ENCODE results near the gene SH3RF2. TPM values are rescaled to one million over a fixed set of nuclear protein-coding genes. Genes with fewer than 3 reads are reported as not detected.

SH3RF2 gene
- total RNA-seq, 6 donors from 2014 or later: 9.2 to 19.3 (median 14.3) TPM

DNA sequence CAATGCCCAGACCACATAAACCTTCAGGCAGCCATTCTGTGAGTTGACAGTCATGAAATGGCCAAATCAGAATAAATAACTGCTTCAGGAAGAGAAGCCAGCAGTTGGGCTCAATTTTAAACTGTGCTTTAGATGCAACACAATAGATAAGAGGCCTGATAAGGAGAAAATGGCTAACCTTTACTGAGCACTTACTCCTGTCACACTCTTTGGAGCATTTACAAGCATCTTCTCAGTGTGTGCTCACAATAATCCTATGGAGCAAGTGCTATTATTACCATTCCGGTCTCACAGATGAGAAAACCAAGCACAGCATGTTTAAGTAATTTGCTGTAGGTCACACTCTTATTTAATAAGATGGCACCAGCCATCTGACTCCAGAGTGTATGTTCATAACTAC, 11.5 kb upstream of the SH3RF2 start:
- Histone ChIP-seq H3K4me1 (peaks cover 0 to 10% (median 0%) of the 10 kb centered on the region in 4 donors), H3K27ac (no peak overlapping the region), H3K4me3 (no peak overlapping the region), H3K9me3 (no peaks in the 10 kb centered on the region), H3K36me3 (no peaks in the 10 kb centered on the region), H3K27me3 (no peaks in the 10 kb centered on the region)
- no peak for ATAC-seq (ENCODE audit: low FRiP score in 2 of 2)
- TF ChIP-seq POLR2AphosphoS5 (IDR thresholded peaks at IDR 0.05) (no peak), POLR2A (IDR thresholded peaks at IDR 0.05) (no peak), EP300 (IDR thresholded peaks at IDR 0.05) (no peak)
- TF ChIP-seq, protein P1, sequence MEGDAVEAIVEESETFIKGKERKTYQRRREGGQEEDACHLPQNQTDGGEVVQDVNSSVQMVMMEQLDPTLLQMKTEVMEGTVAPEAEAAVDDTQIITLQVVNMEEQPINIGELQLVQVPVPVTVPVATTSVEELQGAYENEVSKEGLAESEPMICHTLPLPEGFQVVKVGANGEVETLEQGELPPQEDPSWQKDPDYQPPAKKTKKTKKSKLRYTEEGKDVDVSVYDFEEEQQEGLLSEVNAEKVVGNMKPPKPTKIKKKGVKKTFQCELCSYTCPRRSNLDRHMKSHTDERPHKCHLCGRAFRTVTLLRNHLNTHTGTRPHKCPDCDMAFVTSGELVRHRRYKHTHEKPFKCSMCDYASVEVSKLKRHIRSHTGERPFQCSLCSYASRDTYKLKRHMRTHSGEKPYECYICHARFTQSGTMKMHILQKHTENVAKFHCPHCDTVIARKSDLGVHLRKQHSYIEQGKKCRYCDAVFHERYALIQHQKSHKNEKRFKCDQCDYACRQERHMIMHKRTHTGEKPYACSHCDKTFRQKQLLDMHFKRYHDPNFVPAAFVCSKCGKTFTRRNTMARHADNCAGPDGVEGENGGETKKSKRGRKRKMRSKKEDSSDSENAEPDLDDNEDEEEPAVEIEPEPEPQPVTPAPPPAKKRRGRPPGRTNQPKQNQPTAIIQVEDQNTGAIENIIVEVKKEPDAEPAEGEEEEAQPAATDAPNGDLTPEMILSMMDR (IDR thresholded peaks at IDR 0.05): no peak
- 83 to 96% methylated on average over 1 of the region's 1 CpG for WGBS, 2 donors
- DNase-seq: no peak

DNA sequence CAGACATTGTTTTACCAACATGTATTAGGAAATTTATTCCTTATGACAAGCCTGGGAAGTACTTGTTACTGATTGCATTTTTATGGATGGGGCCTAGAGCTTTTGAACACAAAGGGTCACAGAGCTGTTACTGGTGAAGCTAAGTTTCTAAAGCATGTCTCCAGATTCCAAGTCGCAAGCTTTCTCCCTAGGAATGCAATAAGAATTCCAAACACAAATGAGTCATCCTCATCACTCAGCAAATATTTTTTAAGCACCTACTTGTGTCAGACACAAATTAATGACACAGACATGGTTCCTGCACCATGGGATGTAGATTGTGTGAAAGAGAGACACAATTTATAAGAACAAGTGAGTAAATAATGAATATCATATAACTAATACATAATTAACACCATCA, 11.0 kb upstream of the SH3RF2 start:
- no peaks in the 10 kb centered on the region for H3K36me3 ChIP-seq
- DNase-seq (no peak), ATAC-seq (ENCODE audit: low FRiP score in 2 of 2) (peak in 1 of 2 donors; percentile 60)
- 24 to 38% methylated on average over 1 of the region's 1 CpG for WGBS, 2 donors
- H3K27me3 ChIP-seq: no peaks in the 10 kb centered on the region
- no peak overlapping the region for H3K4me3 ChIP-seq
- TF ChIP-seq, protein P1 (IDR thresholded peaks at IDR 0.05): no peak
- TF ChIP-seq POLR2AphosphoS5 (IDR thresholded peaks at IDR 0.05) (no peak), POLR2A (IDR thresholded peaks at IDR 0.05) (no peak), EP300 (IDR thresholded peaks at IDR 0.05) (no peak)
- no peaks in the 10 kb centered on the region for H3K9me3 ChIP-seq
- no peak overlapping the region for H3K27ac ChIP-seq
- peaks cover 0 to 10% (median 0%) of the 10 kb centered on the region in 4 donors for H3K4me1 ChIP-seq

GRCh38 chr5:145925803-145926202, 10.6 kb upstream of the SH3RF2 start:
- Histone ChIP-seq H3K9me3 (no peaks in the 10 kb centered on the region), H3K27ac (no peak overlapping the region), H3K4me3 (no peak overlapping the region), H3K4me1 (peaks cover 0 to 10% (median 0%) of the 10 kb centered on the region in 4 donors), H3K36me3 (no peaks in the 10 kb centered on the region), H3K27me3 (no peaks in the 10 kb centered on the region)
- ATAC-seq (ENCODE audit: low FRiP score in 2 of 2): peak in 1 of 2 donors; percentile 64
- no peak for DNase-seq
- TF ChIP-seq, protein P1 (IDR thresholded peaks at IDR 0.05): no peak
- no peak for TF ChIP-seq POLR2AphosphoS5 (IDR thresholded peaks at IDR 0.05)
- no peak for TF ChIP-seq POLR2A (IDR thresholded peaks at IDR 0.05)
- TF ChIP-seq EP300 (IDR thresholded peaks at IDR 0.05): no peak

DNA sequence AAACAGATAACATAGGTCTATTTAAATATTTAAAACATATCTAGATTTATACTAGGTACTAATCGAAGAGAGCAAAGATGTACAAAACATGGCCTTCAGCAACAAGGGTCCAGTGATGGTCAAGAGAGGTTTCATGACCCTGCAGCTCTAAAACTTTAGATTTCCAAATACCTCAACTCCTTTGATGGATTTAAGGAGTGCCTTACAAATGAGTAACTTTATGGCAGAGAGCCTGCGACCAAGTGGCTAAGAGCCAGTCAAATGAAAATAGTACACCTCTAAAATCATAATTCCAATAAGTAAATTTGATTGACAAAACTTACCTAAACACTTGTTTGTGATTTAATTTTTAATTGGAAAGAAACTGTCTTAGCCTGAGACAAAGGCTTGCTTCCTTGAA, 4.7 kb upstream of the SH3RF2 start:
- WGBS, 2 donors: 71 to 74% methylated on average over 2 of the region's 2 CpGs
- no peaks in the 10 kb centered on the region for H3K27me3 ChIP-seq
- DNase-seq (no peak), ATAC-seq (ENCODE audit: low FRiP score in 2 of 2) (no peak)
- TF ChIP-seq EP300 (IDR thresholded peaks at IDR 0.05) (no peak), POLR2AphosphoS5 (IDR thresholded peaks at IDR 0.05) (no peak), POLR2A (IDR thresholded peaks at IDR 0.05) (no peak)
- TF ChIP-seq, protein P1 (IDR thresholded peaks at IDR 0.05): no peak
- no peak overlapping the region for H3K4me3 ChIP-seq
- H3K9me3 ChIP-seq: no peaks in the 10 kb centered on the region
- H3K36me3 ChIP-seq: no peaks in the 10 kb centered on the region
- no peak overlapping the region for H3K27ac ChIP-seq
- H3K4me1 ChIP-seq: peaks cover 0 to 9% (median 7%) of the 10 kb centered on the region in 4 donors

DNA sequence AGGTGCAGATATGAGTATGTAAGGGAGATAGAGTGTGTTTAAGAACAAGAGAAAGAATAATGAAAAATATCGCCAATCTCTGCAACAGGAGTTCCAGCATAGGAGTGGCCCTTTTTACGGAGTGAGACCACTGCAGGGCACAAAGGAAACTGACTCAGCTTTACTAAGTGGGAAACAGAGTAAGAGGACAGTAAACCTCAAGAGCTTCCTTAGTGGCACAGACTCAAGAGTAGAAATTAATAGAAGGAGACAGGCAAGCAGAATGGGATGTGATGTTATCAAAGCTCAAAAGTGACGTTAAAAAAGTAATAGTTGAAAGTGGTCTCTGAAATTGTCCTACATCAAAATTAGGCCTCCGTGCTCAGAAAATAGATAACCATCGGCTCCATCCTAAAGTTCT, 2.1 kb upstream of the SH3RF2 start:
- TF ChIP-seq POLR2AphosphoS5 (IDR thresholded peaks at IDR 0.05) (no peak), EP300 (IDR thresholded peaks at IDR 0.05) (no peak), POLR2A (IDR thresholded peaks at IDR 0.05) (no peak)
- TF ChIP-seq, protein P1 (IDR thresholded peaks at IDR 0.05): no peak
- ATAC-seq (ENCODE audit: low FRiP score in 2 of 2): no peak
- H3K4me1 ChIP-seq: peaks cover 5 to 10% (median 8%) of the 10 kb centered on the region in 4 donors
- H3K36me3 ChIP-seq: no peaks in the 10 kb centered on the region
- H3K4me3 ChIP-seq: no peak overlapping the region
- no peak for DNase-seq
- H3K27ac ChIP-seq: no peak overlapping the region
- H3K9me3 ChIP-seq: no peaks in the 10 kb centered on the region
- no peaks in the 10 kb centered on the region for H3K27me3 ChIP-seq
- WGBS, 2 donors: 72 to 73% methylated on average over 5 of the region's 5 CpGs

All from upper lobe of left lung (tissue), 6 donors.